A549 (cell line): ENCODE measurements around the gene RPS6KC1.

Source experiments
- CTCF ChIP-seq: fragments of >200 bp; sonication (Bioruptor Twin); formaldehyde crosslinking; IDR thresholded peaks from 3 replicates; pipeline ENCODE4 v1.5.1; 2016
- E2F6 ChIP-seq: IDR thresholded peaks from 2 replicates; pipeline ENCODE4 v1.6.1; 2012; ENCODE audit warnings: low read depth, borderline replicate concordance
- EP300 ChIP-seq, 2 experiments: fragments of >200 bp; sonication (Bioruptor Twin); formaldehyde crosslinking; IDR thresholded peaks; 2 replicates in 1 of 2; 3 replicates in 1 of 2; pipeline ENCODE4 v1.6.1; 2016 to 2017
- HES2 ChIP-seq: fragments of >200 bp; sonication (Bioruptor Twin); formaldehyde crosslinking; IDR thresholded peaks from 2 replicates; pipeline ENCODE4 v1.6.1; 2016
- MAFK ChIP-seq: fragments of 450-650 bp; IDR thresholded peaks from 2 replicates; pipeline ENCODE4 v1.6.1; 2014; ENCODE audit not compliant: partially characterized antibody
- MAZ ChIP-seq: fragments of 150-350 bp; IDR thresholded peaks from 2 replicates; pipeline ENCODE4 v1.6.1; 2014; ENCODE audit warnings: antibody characterized with exemption, low read depth, low read length, borderline replicate concordance
- MYC ChIP-seq: IDR thresholded peaks from 2 replicates; pipeline ENCODE4 v1.6.1; 2012; ENCODE audit warnings: mild to moderate bottlenecking, inconsistent platforms, low read length, improper control_type of control experiment, borderline replicate concordance
- PBX3 ChIP-seq: IDR thresholded peaks from 2 replicates; pipeline ENCODE4 v1.6.1; 2012
- POLR2A ChIP-seq: IDR thresholded peaks from 2 replicates; pipeline ENCODE4 v1.6.1; 2012; ENCODE audit warnings: mild to moderate bottlenecking, low read length
- RAD21 ChIP-seq, 2 experiments: fragments of >200 bp in 1 of 2; sonication (Bioruptor Twin) in 1 of 2; formaldehyde crosslinking in 1 of 2; IDR thresholded peaks in 1 of 2; conservative IDR thresholded peaks in 1 of 2; 2 replicates in 1 of 2; 3 replicates in 1 of 2; pipeline ENCODE4 v1.6.1; 2012 to 2018; ENCODE audit warnings: inconsistent platforms in 1 of 2
- RNF2 ChIP-seq: fragments of 200-600 bp; sonication (generic); IDR thresholded peaks from 2 replicates; pipeline ENCODE4 v1.6.1; 2016; ENCODE audit warnings: low read depth, mild to moderate bottlenecking, antibody characterized with exemption, moderate library complexity, borderline replicate concordance
- USF2 ChIP-seq: fragments of 450-650 bp; IDR thresholded peaks from 2 replicates; pipeline ENCODE4 v1.6.1; 2014; ENCODE audit warnings: antibody characterized with exemption
- ZFP36 ChIP-seq: fragments of 450-650 bp; IDR thresholded peaks from 2 replicates; pipeline ENCODE4 v1.6.1; 2014; ENCODE audit warnings: borderline replicate concordance; ENCODE audit not compliant: partially characterized antibody

- no peak for TF ChIP-seq CTCF
- no peak for TF ChIP-seq MAZ
- TF ChIP-seq ZFP36: no peak
- no peak for TF ChIP-seq POLR2A
- no peak for TF ChIP-seq RNF2
- no peak for TF ChIP-seq PBX3
- TF ChIP-seq MAFK: no peak
- TF ChIP-seq MYC: no peak
- TF ChIP-seq RAD21 (conservative IDR thresholded peaks at IDR 0.05 in 1 of 2, IDR thresholded peaks at IDR 0.05 in 1 of 2): no peak
- no peak for TF ChIP-seq E2F6
- TF ChIP-seq HES2: no peak
- no peak for TF ChIP-seq USF2
- no peak for TF ChIP-seq EP300 (IDR thresholded peaks at IDR 0.05)
Measured at GRCh38 chr1:213273546-213273945, 222.5 kb downstream of the RPS6KC1 start.
